ENCODE measurements around the gene VCAN.

DNA sequence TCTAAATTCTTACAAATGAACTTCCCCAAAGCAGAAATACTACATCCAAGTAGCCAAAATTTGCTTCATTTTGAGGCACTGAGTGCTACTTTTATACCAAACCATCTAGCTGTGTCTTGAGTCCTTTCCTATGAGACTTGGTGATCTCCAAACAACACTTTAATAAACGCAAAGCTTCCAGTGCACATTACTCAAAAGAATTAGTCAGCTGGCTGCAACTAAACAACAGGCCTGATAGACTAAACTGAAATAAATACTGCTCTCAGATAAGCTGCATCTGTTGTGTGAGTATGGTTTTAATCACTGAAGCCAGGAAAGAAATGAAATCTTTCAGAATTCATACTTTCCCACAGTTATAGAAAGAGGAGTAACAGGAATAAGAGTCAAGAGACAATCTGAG, 80.3 kb downstream of the VCAN start:
- TF ChIP-seq, protein P1, sequence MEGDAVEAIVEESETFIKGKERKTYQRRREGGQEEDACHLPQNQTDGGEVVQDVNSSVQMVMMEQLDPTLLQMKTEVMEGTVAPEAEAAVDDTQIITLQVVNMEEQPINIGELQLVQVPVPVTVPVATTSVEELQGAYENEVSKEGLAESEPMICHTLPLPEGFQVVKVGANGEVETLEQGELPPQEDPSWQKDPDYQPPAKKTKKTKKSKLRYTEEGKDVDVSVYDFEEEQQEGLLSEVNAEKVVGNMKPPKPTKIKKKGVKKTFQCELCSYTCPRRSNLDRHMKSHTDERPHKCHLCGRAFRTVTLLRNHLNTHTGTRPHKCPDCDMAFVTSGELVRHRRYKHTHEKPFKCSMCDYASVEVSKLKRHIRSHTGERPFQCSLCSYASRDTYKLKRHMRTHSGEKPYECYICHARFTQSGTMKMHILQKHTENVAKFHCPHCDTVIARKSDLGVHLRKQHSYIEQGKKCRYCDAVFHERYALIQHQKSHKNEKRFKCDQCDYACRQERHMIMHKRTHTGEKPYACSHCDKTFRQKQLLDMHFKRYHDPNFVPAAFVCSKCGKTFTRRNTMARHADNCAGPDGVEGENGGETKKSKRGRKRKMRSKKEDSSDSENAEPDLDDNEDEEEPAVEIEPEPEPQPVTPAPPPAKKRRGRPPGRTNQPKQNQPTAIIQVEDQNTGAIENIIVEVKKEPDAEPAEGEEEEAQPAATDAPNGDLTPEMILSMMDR (IDR thresholded peaks at IDR 0.05; ENCODE audit: low read depth, low read length, poor library complexity, severe bottlenecking), result no peak
- no peak for TF ChIP-seq EZH2phosphoT487 (IDR thresholded peaks at IDR 0.05; ENCODE audit: borderline replicate concordance, low read length)
